Measurements from ENCODE around the gene NLRP9. TPM values are rescaled to one million over a fixed set of nuclear protein-coding genes. Genes with fewer than 3 reads are reported as not detected.

The NLRP9 gene
- total RNA-seq, 4 donors from 2014 or later, result not detected

DNA sequence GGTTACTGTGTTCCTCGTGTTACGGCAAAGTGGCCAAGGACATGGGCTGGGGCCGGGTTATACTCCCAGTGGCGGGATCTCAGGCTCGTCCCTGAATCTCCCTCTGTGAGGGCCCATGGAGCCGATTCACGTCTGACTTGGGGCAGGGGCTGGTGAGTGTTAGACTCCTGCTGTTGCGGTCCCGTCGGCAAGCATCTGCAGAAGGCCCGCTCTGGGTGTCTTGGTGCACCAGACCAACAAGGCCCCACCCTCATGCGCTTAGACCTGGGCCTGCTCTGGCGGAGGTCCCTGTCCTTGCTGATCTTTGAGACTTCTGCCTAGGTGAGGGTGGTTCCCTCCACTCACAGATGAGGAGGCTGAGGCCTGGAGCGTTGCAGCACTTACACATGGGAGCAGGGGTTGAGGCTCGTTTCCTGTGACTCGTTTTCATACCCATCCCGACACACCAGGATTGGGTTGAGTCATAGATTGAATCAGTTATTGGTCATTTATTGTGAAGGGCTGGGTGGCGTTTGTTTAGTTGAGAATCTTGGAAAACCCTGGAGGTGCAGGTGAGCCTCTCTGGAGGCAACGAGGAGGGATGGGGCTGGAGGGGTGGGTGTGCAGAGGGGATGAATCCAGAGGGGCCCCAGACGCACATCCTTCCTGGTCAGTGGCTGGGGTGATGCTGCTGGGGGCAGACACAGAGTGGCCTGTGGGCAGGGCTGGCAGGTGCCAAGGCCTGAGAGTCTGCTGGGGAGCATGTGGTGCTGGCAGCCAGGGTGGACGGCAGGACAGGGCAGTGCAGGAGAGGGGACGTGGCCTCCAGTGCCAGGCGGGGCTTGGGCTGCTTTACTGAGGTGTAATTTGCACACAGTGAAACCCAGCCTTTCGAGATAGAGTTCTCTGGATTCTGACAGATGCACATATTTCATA lies 58.6 kb downstream of the NLRP9 start:
- Histone ChIP-seq H3K27me3 (no peaks in the 10 kb centered on the region), H3K9me3 (no peaks in the 10 kb centered on the region), H3K36me3 (peaks cover 22 to 71% (median 26%) of the 10 kb centered on the region in 3 donors), H3K4me1 (peaks cover 28 to 68% (median 33%) of the 10 kb centered on the region in 3 donors), H3K27ac (no peak overlapping the region), H3K4me3 (no peak overlapping the region)
- TF ChIP-seq, protein P1, sequence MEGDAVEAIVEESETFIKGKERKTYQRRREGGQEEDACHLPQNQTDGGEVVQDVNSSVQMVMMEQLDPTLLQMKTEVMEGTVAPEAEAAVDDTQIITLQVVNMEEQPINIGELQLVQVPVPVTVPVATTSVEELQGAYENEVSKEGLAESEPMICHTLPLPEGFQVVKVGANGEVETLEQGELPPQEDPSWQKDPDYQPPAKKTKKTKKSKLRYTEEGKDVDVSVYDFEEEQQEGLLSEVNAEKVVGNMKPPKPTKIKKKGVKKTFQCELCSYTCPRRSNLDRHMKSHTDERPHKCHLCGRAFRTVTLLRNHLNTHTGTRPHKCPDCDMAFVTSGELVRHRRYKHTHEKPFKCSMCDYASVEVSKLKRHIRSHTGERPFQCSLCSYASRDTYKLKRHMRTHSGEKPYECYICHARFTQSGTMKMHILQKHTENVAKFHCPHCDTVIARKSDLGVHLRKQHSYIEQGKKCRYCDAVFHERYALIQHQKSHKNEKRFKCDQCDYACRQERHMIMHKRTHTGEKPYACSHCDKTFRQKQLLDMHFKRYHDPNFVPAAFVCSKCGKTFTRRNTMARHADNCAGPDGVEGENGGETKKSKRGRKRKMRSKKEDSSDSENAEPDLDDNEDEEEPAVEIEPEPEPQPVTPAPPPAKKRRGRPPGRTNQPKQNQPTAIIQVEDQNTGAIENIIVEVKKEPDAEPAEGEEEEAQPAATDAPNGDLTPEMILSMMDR (IDR thresholded peaks at IDR 0.05), result no peak
- TF ChIP-seq POLR2A (IDR thresholded peaks at IDR 0.05), result no peak
- WGBS, 2 donors, result 66 to 71% methylated on average over 8 to 11 of the region's 24 CpGs
- intact Hi-C loops (cut with DNase I), result no loop called here
- no peak for DNase-seq

- TF ChIP-seq, protein P1 (IDR thresholded peaks at IDR 0.05), result peak in 1 of 6 experiments; percentile 15
- no peak for TF ChIP-seq POLR2A (IDR thresholded peaks at IDR 0.05)
- no peaks in the 10 kb centered on the region for H3K27me3 ChIP-seq
- H3K9me3 ChIP-seq, result no peaks in the 10 kb centered on the region
- no peak overlapping the region for H3K4me3 ChIP-seq
- peak overlapping the region in 3 of 4 donors; percentile 33 to 93 (median 82) for H3K27ac ChIP-seq
- DNase-seq, result peak; percentile 41
- H3K36me3 ChIP-seq, result peaks cover 26 to 70% (median 27%) of the 10 kb centered on the region in 3 donors
- intact Hi-C loops (cut with DNase I), result no loop called here
- WGBS, 2 donors, result 71 to 90% methylated on average over 9 to 13 of the region's 21 CpGs
- H3K4me1 ChIP-seq, result peaks cover 34 to 74% (median 40%) of the 10 kb centered on the region in 3 donors
Measured at GRCh38 chr19:55678121-55678671, 60.0 kb downstream of the NLRP9 start.

DNA sequence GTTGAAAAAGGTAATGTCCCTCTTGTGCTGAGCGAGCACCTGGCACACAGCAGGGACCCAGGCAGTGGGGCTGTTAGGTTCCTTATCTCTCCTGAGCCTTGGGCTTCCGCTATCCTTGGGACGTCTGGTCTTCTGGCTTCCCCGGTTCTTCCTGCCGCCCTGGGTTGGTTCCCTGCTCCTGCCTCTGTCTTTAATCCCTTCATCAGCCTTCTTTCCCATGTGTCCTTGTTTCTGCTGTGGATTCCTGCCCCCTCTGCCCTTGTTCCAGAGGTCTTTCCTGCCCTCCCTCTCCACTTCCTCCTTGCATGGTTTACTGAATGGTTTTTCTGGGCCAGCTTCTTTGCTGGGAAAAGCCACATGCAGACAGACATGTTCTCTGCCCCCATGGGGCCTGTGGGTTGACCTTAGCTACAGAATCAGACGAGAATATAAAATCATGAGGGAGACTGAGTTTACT lies 60.6 kb downstream of the NLRP9 start:
- DNase-seq, result no peak
- TF ChIP-seq POLR2A (IDR thresholded peaks at IDR 0.05), result no peak
- TF ChIP-seq, protein P1 (IDR thresholded peaks at IDR 0.05), result no peak
- no peaks in the 10 kb centered on the region for H3K27me3 ChIP-seq
- H3K4me1 ChIP-seq, result peaks cover 34 to 76% (median 40%) of the 10 kb centered on the region in 3 donors
- WGBS, 2 donors, result 53 to 65% methylated on average over 6 of the region's 6 CpGs
- H3K36me3 ChIP-seq, result peaks cover 26 to 70% (median 27%) of the 10 kb centered on the region in 3 donors
- no peaks in the 10 kb centered on the region for H3K9me3 ChIP-seq
- intact Hi-C loops (cut with DNase I), result no loop called here
- peak overlapping the region in 1 of 4 donors; percentile 100 for H3K4me3 ChIP-seq
- H3K27ac ChIP-seq, result peak overlapping the region; percentile 33 to 93 (median 64)

DNA sequence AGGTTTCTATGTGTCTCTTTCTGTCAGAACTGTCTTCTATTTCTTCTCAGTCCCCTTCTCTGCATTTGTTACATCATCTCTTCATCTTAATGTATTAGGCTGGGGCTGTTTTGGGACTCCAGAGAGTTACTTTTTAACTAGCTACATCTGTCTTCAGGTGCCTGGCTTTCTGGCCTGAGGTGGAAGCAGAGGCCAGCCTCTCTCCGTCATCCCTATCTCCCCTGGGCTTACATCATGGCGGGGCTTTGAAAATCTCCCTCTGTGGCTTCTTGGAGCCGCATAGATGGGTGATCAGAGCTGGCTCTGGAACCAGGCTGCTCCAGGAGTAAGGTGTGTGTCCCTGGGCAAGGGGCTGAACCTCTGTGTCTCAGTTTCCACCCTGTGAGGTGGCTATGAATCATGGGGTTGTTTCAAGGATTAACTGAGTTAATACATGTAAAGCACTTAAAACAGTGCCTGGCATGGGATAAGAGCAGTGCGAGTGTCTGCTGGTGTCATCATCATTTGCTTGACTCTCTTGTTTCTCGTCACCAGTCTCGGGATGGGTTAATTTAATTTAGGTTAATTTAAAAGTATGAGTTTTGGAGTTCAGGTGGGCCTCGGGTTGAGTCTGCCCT lies 61.2 kb downstream of the NLRP9 start:
- Histone ChIP-seq H3K4me3 (peak overlapping the region in 3 of 4 donors; percentile 61 to 100 (median 81)), H3K27ac (peak overlapping the region; percentile 33 to 93 (median 64)), H3K36me3 (peaks cover 25 to 70% (median 26%) of the 10 kb centered on the region in 3 donors), H3K9me3 (no peaks in the 10 kb centered on the region), H3K27me3 (no peaks in the 10 kb centered on the region), H3K4me1 (peaks cover 34 to 76% (median 40%) of the 10 kb centered on the region in 3 donors)
- no peak for TF ChIP-seq POLR2A (IDR thresholded peaks at IDR 0.05)
- TF ChIP-seq, protein P1 (IDR thresholded peaks at IDR 0.05), result no peak
- intact Hi-C loops (cut with DNase I), result no loop called here
- WGBS, 2 donors, result 51 to 56% methylated on average over 6 to 7 of the region's 7 CpGs
- no peak for DNase-seq

Measured in esophagus squamous epithelium (tissue), 5 donors.